Measurements from ENCODE around the gene KIZ. TPM values are rescaled to one million over a fixed set of nuclear protein-coding genes. Genes with fewer than 3 reads are reported as not detected.

KIZ gene
- total RNA-seq, 1 experiment from 2014 or later, result 17.6 TPM

DNA sequence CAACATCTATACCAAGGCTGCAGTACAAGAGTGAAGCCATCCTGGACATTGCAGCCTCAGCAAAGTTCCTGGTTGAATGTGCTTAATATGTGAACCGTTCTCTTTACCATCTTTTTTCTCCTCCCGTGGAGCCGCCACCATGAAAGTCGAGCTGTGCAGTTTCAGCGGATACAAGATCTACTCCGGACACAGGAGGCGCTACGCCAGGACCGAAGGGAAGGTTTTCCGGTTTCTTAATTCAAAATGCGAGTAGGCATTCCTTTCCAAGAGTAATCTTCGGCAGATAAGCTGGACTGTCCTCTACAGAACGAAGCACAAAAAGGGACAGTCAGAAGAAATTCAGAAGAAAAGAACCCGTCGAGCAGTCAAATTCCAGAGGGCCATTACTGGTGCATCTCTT, 11.3 kb upstream of the KIZ start:
- TF ChIP-seq, protein P1, sequence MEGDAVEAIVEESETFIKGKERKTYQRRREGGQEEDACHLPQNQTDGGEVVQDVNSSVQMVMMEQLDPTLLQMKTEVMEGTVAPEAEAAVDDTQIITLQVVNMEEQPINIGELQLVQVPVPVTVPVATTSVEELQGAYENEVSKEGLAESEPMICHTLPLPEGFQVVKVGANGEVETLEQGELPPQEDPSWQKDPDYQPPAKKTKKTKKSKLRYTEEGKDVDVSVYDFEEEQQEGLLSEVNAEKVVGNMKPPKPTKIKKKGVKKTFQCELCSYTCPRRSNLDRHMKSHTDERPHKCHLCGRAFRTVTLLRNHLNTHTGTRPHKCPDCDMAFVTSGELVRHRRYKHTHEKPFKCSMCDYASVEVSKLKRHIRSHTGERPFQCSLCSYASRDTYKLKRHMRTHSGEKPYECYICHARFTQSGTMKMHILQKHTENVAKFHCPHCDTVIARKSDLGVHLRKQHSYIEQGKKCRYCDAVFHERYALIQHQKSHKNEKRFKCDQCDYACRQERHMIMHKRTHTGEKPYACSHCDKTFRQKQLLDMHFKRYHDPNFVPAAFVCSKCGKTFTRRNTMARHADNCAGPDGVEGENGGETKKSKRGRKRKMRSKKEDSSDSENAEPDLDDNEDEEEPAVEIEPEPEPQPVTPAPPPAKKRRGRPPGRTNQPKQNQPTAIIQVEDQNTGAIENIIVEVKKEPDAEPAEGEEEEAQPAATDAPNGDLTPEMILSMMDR (IDR thresholded peaks at IDR 0.05 in 2 of 3, conservative IDR thresholded peaks at IDR 0.05 in 1 of 3; ENCODE audit: borderline replicate concordance in 1 of 3, insufficient read depth in 1 of 3, low read depth in 2 of 3, low read length in 2 of 3), result 0 out of 6 replicates have a peak, but pooled peaks of 2 of the 3 experiments have one; percentile 3 to 21
- TF ChIP-seq ZFX (IDR thresholded peaks at IDR 0.05), result no peak
- Histone ChIP-seq H3K27ac (ENCODE audit: low read depth, low read length) (no peak overlapping the region), H3K4me3 (replicated peaks in 1 of 2; ENCODE audit: low read depth in 1 of 2, low read length in 2 of 2) (no peak overlapping the region), H3K9ac (ENCODE audit: low read length) (no peak overlapping the region), H3K4me1 (ENCODE audit: control insufficient read depth in 1 of 2, insufficient read depth in 2 of 2, low read length in 2 of 2) (peaks cover 17 to 26% of the 10 kb centered on the region in 2 experiments), H2AFZ (ENCODE audit: low read depth, low read length, poor library complexity, severe bottlenecking) (no peak overlapping the region), H3K4me2 (ENCODE audit: low read length) (no peak overlapping the region), H3K36me3 (ENCODE audit: control insufficient read depth in 1 of 2, insufficient read depth in 2 of 2, low read length in 2 of 2) (no peaks in the 10 kb centered on the region), H3K79me2 (ENCODE audit: insufficient read depth, low read length) (no peaks in the 10 kb centered on the region), H4K20me1 (ENCODE audit: insufficient read depth) (no peaks in the 10 kb centered on the region), H3K9me3 (ENCODE audit: control insufficient read depth in 1 of 2, insufficient read depth in 1 of 2, low read depth in 1 of 2, low read length in 2 of 2) (no peaks in the 10 kb centered on the region), H3K9me2 (ENCODE audit: insufficient read depth) (no peaks in the 10 kb centered on the region), H3K27me3 (ENCODE audit: insufficient read depth, low read length) (no peaks in the 10 kb centered on the region)
- ChIA-PET POLR2A (no interaction called here), RAD21 (ENCODE audit: low non-redundant PET in 1 of 2, low total read pairs in 2 of 2, uncharacterized antibody in 2 of 2, unreplicated experiment in 2 of 2) (no interaction called here), CTCF (interaction anchor here (1.1 kb wide), 1 partner anchor 11 kb away, joined by 4 read pairs; no protein-coding TSS in a partner anchor)
- no peak for DNase-seq (ENCODE audit: low read depth, low spot score)
- ATAC-seq, result no peak
- intact Hi-C loops (cut with micrococcal nuclease), result no loop called here
- no TSS peak for BruUV-seq (replicated peaks)

DNA sequence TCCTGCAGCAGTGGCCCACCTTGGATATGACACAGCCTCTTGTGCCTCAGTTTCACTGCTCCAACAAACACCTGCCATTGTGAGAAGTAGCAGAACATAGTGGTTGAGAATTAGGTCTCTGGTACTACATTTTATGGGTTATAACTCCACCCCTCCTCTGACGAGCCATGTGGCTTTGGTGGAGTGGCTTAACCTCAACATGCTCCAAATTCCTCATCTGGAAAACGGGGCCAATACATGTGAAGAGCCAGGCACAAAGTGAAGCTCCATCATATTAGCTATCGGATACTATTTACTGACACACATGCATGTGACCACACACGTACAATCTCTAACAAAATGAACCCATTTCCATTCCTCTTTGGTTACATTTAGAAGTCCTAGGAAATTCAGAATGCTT, 8.4 kb upstream of the KIZ start:
- Histone ChIP-seq H3K9me3 (ENCODE audit: control insufficient read depth in 1 of 2, insufficient read depth in 1 of 2, low read depth in 1 of 2, low read length in 2 of 2) (no peaks in the 10 kb centered on the region), H3K9ac (ENCODE audit: low read length) (no peak overlapping the region), H3K27ac (ENCODE audit: low read depth, low read length) (no peak overlapping the region), H3K36me3 (ENCODE audit: control insufficient read depth in 1 of 2, insufficient read depth in 2 of 2, low read length in 2 of 2) (no peaks in the 10 kb centered on the region), H3K79me2 (ENCODE audit: insufficient read depth, low read length) (no peaks in the 10 kb centered on the region), H3K27me3 (ENCODE audit: insufficient read depth, low read length) (no peaks in the 10 kb centered on the region), H3K4me1 (ENCODE audit: control insufficient read depth in 1 of 2, insufficient read depth in 2 of 2, low read length in 2 of 2) (peaks cover 17 to 29% of the 10 kb centered on the region in 2 experiments), H4K20me1 (ENCODE audit: insufficient read depth) (no peaks in the 10 kb centered on the region), H3K4me2 (ENCODE audit: low read length) (peak overlapping the region; percentile 74), H2AFZ (ENCODE audit: low read depth, low read length, poor library complexity, severe bottlenecking) (peak overlapping the region; percentile 92), H3K9me2 (ENCODE audit: insufficient read depth) (no peaks in the 10 kb centered on the region), H3K4me3 (replicated peaks in 1 of 2; ENCODE audit: low read depth in 1 of 2, low read length in 2 of 2) (peak overlapping the region in 1 of 2 experiments; percentile 41; a peak in 1 of 4 replicates)
- ChIA-PET CTCF (interaction anchor here (1.3 kb wide), 1 partner anchor 69 kb away, joined by 5 read pairs; no protein-coding TSS in a partner anchor), POLR2A (no interaction called here), RAD21 (ENCODE audit: low non-redundant PET in 1 of 2, low total read pairs in 2 of 2, uncharacterized antibody in 2 of 2, unreplicated experiment in 2 of 2) (no interaction called here)
- BruUV-seq (replicated peaks), result no TSS peak
- ATAC-seq (no peak), DNase-seq (ENCODE audit: low read depth, low spot score) (no peak)
- intact Hi-C loops (cut with micrococcal nuclease), result no loop called here
- TF ChIP-seq, protein P2, sequence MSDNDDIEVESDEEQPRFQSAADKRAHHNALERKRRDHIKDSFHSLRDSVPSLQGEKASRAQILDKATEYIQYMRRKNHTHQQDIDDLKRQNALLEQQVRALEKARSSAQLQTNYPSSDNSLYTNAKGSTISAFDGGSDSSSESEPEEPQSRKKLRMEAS (IDR thresholded peaks at IDR 0.05), result no peak
- TF ChIP-seq POLR2A (IDR thresholded peaks at IDR 0.05; ENCODE audit: borderline replicate concordance, extremely low read depth, insufficient read depth, insufficient read length), result no peak
- TF ChIP-seq, protein P3, sequence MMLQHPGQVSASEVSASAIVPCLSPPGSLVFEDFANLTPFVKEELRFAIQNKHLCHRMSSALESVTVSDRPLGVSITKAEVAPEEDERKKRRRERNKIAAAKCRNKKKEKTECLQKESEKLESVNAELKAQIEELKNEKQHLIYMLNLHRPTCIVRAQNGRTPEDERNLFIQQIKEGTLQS (IDR thresholded peaks at IDR 0.05), result no peak
- TF ChIP-seq SRF (IDR thresholded peaks at IDR 0.05; ENCODE audit: low read depth), result no peak
- no peak for TF ChIP-seq ZFX (IDR thresholded peaks at IDR 0.05)
